WTC11 (cell line): ENCODE measurements around the gene OPN3.
"Not testable (repeated sequence)": the region's sequence is repeated elsewhere in the genome, so short reads cannot be mapped to it uniquely, and the experiment has no call there.

Experiments used
- EMX1 ChIP-seq: fragments of 250-450 bp; sonication (Bioruptor Pico); IDR thresholded peaks from 2 replicates; pipeline ENCODE4 v1.8.0; 2021; ENCODE audit warnings: mild to moderate bottlenecking
- GABPB1 ChIP-seq: sonication (generic); formaldehyde crosslinking; IDR thresholded peaks from 2 replicates; pipeline ENCODE4 v1.8.1; 2023; ENCODE audit warnings: mild to moderate bottlenecking, missing genetic modification reagents
- NR1H2 ChIP-seq: sonication (generic); formaldehyde crosslinking; IDR thresholded peaks from 2 replicates; pipeline ENCODE4 v1.9.0; 2021; ENCODE audit warnings: mild to moderate bottlenecking, moderate library complexity, missing genetic modification reagents
- RORB ChIP-seq: fragments of 250-450 bp; sonication (Bioruptor Pico); IDR thresholded peaks from 2 replicates; pipeline ENCODE4 v1.9.0; 2021; ENCODE audit warnings: mild to moderate bottlenecking
- TP53 ChIP-seq: sonication (generic); formaldehyde crosslinking; IDR thresholded peaks from 2 replicates; pipeline ENCODE4 v1.8.1; 2023; ENCODE audit warnings: mild to moderate bottlenecking, missing genetic modification reagents
- ZNF263 ChIP-seq: sonication (generic); formaldehyde crosslinking; IDR thresholded peaks from 2 replicates; pipeline ENCODE4 v1.8.1; 2022; ENCODE audit warnings: low read depth, mild to moderate bottlenecking, moderate library complexity, missing genetic modification reagents
- TF ChIP-seq, protein P1 (sequence below): sonication (generic); formaldehyde crosslinking; conservative IDR thresholded peaks from 2 replicates; pipeline ENCODE4 v1.8.1; 2022; ENCODE audit warnings: mild to moderate bottlenecking, missing genetic modification reagents
- TF ChIP-seq, protein P2 (sequence below): fragments of 200-600 bp; IDR thresholded peaks from 2 replicates; pipeline ENCODE4 v1.8.0; 2022; ENCODE audit warnings: antibody characterized with exemption
- TF ChIP-seq, protein P3 (sequence below): sonication (generic); formaldehyde crosslinking; conservative IDR thresholded peaks from 2 replicates; pipeline ENCODE4 v1.8.1; 2023; ENCODE audit warnings: mild to moderate bottlenecking, low read depth, missing genetic modification reagents, moderate library complexity
- TF ChIP-seq, protein P4 (sequence below): sonication (generic); formaldehyde crosslinking; IDR thresholded peaks from 2 replicates; pipeline ENCODE4 v1.8.1; 2023; ENCODE audit warnings: mild to moderate bottlenecking, missing genetic modification reagents, moderate library complexity

DNA sequence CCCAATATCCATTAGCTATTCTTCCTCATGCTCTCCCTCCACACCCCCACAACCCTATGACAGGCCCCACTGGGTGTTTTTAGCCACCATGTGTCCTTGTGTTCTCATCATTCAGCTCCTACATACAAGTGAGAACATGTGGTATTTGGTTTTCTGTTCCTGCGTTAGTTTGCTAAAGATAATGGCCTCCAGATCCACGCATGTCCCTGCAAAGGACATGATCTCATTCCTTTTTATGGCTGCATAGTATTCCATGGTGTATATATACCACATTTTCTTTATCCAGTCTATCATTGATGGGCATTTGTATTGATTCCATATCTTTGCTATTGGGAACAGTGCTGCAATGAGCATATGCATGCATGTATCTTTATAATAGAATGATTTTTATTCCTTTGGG is 18.8 kb upstream of the OPN3 start:
- TF ChIP-seq NR1H2; EMX1; RORB (CRISPR knock-in tag); ZNF263; TP53 (CRISPR knock-in tag); GABPB1: not testable (repeated sequence)
- TF ChIP-seq, protein P1, sequence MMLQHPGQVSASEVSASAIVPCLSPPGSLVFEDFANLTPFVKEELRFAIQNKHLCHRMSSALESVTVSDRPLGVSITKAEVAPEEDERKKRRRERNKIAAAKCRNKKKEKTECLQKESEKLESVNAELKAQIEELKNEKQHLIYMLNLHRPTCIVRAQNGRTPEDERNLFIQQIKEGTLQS (CRISPR knock-in tag): not testable (repeated sequence)
- TF ChIP-seq, protein P2, sequence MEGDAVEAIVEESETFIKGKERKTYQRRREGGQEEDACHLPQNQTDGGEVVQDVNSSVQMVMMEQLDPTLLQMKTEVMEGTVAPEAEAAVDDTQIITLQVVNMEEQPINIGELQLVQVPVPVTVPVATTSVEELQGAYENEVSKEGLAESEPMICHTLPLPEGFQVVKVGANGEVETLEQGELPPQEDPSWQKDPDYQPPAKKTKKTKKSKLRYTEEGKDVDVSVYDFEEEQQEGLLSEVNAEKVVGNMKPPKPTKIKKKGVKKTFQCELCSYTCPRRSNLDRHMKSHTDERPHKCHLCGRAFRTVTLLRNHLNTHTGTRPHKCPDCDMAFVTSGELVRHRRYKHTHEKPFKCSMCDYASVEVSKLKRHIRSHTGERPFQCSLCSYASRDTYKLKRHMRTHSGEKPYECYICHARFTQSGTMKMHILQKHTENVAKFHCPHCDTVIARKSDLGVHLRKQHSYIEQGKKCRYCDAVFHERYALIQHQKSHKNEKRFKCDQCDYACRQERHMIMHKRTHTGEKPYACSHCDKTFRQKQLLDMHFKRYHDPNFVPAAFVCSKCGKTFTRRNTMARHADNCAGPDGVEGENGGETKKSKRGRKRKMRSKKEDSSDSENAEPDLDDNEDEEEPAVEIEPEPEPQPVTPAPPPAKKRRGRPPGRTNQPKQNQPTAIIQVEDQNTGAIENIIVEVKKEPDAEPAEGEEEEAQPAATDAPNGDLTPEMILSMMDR: not testable (repeated sequence)
- TF ChIP-seq, protein P3, sequence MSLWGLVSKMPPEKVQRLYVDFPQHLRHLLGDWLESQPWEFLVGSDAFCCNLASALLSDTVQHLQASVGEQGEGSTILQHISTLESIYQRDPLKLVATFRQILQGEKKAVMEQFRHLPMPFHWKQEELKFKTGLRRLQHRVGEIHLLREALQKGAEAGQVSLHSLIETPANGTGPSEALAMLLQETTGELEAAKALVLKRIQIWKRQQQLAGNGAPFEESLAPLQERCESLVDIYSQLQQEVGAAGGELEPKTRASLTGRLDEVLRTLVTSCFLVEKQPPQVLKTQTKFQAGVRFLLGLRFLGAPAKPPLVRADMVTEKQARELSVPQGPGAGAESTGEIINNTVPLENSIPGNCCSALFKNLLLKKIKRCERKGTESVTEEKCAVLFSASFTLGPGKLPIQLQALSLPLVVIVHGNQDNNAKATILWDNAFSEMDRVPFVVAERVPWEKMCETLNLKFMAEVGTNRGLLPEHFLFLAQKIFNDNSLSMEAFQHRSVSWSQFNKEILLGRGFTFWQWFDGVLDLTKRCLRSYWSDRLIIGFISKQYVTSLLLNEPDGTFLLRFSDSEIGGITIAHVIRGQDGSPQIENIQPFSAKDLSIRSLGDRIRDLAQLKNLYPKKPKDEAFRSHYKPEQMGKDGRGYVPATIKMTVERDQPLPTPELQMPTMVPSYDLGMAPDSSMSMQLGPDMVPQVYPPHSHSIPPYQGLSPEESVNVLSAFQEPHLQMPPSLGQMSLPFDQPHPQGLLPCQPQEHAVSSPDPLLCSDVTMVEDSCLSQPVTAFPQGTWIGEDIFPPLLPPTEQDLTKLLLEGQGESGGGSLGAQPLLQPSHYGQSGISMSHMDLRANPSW: not testable (repeated sequence)
- TF ChIP-seq, protein P4, sequence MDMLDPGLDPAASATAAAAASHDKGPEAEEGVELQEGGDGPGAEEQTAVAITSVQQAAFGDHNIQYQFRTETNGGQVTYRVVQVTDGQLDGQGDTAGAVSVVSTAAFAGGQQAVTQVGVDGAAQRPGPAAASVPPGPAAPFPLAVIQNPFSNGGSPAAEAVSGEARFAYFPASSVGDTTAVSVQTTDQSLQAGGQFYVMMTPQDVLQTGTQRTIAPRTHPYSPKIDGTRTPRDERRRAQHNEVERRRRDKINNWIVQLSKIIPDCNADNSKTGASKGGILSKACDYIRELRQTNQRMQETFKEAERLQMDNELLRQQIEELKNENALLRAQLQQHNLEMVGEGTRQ (CRISPR knock-in tag): not testable (repeated sequence)
